Suppressor macrophage (primary cell): ENCODE measurements around the gene PPHLN1.
A peak's percentile ranks its signal among the peaks of the same experiment; 100 is the strongest.

Source experiments
- DNase-seq, 4 experiments: peaks; one replicate each; pipeline ENCODE4 v3.0.0-alpha.2; 2020 to 2022

The PPHLN1 gene

DNA sequence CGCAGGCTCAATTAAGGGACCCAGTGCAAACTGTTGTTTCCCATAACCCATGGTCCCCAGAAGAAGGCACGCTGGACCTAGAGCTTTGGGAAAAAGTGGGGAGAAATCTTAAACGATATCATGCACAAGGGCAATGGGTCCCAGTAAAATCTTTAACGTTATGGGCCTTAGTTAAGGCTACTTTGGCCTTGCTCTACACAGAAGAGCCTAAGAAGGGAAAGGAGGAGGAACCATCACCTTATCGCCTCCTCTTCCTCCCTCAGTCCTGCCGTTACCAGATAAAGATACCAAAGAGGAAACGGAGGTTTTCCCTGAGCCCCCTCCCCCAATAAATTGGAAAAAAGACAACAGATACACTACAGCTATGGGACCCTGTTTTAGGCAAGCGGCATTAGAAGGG is 116.9 kb downstream of the PPHLN1 start:
- DNase-seq: no peak

DNA sequence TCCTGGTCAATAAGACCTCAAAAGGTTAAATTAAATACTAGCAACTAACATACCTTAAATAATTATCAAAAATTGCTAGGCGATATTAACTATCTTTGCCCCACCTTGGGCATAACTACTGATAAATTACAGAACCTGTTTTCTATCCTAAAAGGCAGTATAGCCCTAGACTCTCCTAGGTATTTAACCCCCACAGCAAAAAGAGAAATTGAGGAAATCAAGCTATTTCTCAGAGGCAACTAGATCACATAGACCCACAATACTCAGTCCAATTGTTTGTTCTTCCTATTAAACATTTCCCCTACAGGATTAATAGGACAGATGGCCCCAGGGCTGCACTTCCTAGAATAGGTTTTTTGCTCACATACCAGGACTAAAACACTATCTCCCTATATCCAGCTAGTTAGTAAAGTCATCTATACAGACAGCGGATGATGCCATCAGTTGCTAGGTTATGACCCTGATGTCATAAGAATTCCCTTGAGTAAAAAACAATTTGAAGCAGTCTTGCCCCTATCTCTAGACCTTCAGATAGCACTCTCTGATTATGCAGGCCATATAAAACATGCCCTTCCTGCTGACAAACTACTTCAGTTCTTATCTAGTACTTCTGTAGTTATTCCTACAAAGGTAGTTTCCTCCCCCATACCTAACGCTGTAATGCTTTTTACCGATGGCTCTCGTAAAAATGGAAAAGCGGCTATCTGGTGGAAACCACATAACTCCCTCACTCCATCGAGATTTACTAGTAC is 118.4 kb downstream of the PPHLN1 start:
- no peak for DNase-seq

DNA sequence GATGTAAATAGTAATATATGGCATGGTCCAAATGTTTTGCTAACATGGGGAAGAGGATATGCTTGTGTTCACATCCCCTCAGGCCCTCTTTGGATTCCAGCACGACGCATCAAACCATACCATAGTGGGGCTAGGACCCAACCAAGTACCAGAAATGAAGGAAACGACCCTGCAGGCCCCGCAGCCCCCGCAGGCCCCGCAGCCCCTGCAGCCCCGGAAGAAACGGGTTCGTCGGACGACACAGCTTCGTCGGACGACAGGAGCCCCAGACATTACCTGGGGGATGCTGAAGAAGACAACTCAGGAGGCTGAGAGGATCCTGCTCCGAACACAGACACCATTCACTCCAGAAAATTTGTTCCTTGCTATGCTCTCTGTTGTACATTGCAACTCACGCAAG is 119.9 kb downstream of the PPHLN1 start:
- DNase-seq: no peak

DNA sequence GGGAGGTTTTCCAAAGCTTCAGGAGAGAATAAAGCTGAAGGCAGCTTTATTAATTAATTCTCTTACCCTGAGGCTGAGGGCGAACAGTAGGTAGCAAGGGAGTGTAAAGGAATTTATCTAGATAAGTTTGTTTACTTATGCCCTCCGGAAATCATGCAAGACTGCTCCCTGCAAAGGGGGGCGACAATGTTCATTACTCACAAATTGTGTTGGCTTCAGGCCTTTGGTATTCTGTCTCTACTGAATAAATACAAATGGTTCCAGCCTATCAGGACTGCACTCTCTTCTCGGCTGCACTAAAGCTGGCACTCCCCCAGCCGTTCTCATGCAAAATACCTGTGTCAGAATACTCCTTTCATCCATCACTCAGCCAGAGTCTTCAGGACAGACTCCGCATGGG is 120.8 kb downstream of the PPHLN1 start:
- no peak for DNase-seq

DNA sequence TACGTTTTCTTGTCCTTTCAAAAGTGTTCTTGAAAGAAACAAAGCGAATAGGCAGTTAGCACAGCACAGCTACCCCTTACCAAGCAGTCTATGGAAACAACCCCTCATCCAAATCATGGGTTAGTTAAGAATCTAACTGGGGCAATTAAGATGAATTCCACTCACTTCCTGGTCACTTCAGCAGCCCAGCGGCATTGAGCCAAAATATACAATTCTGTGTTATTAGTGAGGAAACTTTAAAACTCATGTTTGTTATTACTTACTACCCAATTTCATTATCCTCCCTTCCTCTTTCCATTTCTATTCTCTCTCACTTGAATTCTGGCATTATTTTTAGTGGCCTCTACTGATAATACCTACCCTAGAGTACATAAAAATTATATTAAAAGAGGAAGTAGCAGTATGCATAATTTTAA is 121.4 kb downstream of the PPHLN1 start:
- no peak for DNase-seq

DNA sequence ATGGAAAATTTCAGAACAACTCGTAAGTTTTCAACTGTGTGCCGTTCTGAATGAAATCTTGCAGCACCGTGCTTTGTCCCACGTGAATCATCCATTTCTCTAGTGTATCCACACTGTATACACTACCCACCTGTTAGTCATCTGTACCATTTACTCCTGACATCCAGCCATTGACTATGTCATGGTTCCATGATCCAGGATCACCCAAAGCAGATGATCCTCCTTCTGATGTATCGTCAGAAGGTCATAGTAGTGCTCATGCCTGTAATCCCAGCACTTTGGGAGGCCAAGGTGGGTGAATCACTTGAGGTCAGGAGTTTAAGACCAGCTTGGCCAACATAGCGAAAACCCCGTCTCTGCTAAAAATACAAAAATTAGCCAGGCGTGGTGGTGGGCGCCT is 122.9 kb downstream of the PPHLN1 start:
- no peak for DNase-seq

DNA sequence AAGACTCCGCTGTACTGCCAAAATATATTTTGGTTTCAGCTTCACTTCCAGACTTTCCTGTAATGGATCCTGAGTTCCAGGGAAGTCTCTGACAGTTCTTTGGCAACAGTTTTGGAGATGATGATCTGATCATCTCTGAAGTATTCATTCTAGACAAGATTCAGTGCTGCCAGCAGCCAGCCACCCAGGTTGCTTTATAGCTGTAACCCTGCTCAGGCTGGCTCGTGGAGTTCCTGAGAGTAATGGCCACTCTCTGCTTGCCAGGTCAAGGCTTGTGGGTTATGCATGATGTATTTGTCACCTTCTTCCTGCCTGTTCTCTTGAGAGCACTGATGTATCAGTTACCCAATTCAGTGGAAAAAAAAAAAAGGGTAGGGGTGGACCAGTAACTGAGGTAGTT is 124.3 kb downstream of the PPHLN1 start:
- DNase-seq: no peak

DNA sequence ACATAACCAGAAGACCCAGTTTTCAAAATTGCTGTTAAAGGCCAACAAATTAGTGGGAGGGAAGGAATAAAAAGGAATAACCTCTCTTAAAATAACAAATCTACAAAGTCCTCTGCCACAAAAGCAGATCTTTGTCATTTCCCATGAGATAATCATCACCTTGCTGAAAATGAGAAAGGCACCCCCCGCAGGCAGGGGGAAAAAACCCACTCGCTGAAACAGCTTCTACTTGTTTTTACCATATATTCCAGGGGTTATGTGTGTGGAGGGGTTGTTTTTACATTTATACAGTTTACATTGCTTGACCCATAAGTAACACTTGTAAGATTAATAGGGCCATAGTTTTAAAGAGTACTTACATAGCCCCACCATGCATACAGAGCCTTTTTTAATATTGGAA is 132.6 kb downstream of the PPHLN1 start:
- no peak for DNase-seq

DNA sequence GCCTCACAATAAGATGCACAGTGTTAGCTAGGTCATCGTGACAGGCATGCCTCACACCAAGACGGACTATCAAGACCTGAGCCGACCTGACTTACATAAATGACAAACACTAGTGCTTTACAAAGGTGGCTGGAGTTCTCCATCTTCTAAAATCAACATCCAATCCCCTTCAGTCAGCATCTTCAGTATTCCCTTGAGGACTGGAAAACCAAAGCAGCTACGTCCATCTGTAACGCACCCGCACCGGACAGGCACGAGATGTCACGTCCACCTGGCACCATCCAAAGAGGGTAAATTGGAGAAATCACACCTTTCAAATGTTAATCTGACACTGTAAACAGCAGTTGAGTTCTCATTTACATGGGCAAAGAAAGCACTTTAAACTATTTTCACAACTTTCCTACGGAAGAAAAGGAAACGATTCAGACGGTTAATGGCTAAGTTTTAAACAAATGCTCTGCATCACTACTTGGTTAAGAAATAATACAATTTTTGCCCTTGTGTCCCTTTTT is 133.4 kb downstream of the PPHLN1 start:
- no peak for DNase-seq

DNA sequence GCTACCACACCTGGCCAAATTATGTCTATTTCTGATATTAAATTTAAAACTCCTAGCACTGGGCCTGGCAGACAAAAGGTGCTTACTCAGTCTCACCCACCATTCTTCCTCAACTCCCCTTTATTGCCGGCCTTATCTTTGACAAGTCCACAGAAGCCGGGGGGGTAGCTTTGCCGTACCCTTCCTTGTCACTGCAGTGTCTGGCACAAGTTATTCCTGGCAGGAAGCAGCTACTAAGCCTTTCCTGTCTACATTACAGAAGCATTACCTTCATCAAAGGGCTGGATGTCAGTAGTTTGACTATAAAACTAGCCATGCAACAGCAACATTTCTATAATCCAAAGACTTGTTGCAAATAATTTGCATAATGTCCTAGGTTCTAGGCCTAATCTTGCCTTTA is 136.5 kb downstream of the PPHLN1 start:
- DNase-seq: no peak

DNA sequence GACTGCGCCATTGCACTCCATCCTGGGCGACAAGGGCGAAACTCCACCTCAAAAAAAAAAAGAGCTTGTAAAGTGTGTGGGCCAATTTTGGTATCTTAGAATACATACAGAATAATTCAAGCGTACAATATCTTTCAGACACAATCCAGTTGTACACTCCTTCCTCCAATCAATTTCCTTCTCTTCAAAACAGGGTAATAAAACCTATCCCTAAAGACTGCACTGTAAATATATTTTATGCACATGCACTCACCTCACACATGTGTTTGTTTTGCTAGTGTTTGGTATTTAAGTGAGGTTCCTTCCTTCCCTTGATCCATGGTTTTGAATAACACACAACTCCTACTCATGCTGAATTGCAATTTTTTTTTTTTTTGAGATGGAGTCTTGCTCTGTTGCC is 137.7 kb downstream of the PPHLN1 start:
- no peak for DNase-seq

DNA sequence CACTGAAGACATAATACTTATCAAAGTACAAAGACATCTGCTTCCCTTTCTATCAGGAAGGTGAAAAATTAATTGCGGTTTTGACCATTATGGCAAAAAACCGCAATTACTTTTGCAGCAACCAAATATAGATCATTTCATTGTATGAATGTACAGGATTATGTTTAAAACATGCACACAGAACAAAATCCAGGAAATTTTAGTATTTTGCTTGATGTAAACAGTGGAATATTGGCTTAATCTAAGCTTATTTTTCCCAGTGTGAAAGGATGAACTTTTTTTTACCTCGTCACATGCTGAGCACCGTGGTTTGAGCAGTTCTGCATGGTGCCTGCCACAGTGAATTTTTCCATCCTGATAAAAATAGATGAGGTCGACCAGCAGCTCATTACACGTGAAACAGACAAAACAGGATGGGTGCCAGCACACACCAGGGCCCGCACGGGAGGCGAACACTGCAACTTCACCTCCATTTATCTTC is 142.4 kb downstream of the PPHLN1 start:
- peak in 1 of 4 experiments; percentile 16 for DNase-seq

DNA sequence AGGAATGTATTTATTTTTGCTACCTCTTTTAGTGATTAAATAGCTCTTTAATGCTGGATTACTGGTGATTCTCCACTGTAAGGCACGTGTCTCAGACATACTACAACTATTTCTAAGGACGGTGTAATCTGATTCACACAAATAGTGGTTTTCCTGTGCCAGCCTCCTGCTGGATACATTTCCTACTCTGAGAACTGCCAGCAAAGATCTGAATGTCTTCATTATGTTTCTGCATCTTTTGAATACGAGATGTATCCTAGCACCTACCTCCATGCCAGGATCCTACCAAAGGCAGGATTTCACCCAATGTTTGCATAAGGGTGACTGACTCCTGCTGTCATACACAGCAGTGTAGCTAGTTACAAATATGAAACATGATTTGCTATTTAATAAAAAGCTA is 143.0 kb downstream of the PPHLN1 start:
- peak in 1 of 4 experiments; percentile 14 for DNase-seq

DNA sequence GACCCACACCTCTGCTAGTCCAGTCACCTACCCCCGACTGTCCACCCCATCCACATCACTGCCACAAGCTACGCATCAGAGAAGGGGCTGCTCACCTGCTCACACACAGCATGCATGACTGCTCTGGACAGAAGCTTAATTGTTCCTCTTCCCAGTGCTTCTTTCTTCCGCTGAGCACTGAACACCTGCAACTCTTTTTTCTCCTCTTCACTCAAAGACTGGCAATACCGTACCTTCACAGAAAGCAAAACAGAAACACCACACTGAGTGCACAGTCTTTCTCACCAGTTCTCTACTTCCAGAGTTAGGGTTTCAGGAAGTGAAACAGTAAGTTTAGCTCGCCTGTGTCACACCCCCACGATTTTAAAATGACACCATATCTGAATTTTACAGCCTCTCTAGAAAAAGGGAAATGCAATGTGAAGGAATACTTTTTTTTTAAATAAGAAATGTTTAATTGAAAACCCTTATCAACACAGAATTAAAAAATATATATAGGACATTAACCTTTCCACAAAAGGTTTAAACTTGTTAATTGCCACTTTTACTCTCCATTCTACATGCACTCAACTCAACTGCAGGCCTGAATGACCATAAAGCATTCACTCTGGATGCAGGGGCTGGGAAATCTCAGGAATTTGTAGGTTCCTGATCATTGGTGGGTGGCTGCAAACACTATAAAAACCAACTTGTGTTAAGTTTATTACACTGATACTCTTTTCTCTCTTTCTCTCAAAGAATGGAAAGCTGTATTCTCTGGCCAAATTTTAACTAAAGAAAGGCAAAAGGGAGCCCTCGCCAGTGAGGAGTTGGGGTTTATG is 143.6 kb downstream of the PPHLN1 start:
- DNase-seq: peak; percentile 71 to 87 (median 78)

DNA sequence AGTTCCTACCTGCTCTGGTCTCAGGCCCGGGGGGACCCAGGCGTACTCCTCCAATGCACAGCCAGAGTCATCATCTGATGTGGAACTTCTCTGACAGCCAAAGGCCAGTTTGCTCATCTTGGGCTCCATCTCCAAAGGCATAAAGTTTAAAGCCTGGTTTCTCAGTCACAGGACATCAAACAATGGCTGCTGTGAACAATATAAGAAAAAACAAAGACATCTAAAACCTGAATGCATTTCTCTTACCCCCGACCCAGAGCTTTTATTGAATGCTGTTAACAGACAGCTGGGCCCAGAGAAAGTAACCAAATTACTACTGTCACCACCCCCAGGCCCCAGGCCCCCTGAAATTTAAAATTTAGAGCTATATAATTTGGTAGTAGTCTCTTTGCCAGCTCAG is 146.4 kb downstream of the PPHLN1 start:
- no peak for DNase-seq

DNA sequence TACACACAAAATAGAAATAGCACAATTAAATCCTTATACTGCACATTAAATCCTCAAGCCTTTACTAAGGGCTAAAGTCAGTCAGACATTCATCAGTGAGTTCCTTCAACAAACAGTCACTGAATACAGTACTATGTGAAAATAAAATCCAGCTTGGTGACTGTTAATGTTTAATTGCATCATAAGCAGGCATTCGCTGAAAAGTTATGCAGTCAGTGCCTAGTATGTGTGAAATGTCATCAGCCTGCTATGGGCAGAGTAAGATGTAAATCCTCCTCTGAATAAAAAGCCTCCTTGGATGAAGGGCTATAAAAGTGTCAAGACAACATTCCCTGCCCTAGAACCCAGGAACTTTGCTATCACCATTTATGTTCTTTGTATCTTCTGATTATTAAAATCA is 147.2 kb downstream of the PPHLN1 start:
- no peak for DNase-seq

DNA sequence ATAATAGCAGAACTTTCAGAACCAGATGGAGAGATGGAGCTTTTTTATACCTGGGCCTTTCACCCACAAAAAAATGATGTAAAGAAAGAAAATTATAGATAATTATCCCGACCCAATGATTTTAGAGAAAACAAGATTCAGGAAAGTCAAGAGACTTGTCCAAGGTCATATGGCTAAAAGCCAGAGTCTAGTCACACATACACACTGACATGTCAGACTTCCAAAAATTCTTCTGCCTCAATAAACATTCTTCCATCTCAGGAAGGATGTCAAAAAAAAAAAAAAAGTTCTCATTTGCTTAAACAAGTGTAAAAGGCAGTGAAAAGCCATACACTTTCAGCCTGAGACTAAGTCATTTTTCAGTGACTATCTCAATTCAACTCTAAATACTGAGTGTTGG is 147.6 kb downstream of the PPHLN1 start:
- DNase-seq: no peak

DNA sequence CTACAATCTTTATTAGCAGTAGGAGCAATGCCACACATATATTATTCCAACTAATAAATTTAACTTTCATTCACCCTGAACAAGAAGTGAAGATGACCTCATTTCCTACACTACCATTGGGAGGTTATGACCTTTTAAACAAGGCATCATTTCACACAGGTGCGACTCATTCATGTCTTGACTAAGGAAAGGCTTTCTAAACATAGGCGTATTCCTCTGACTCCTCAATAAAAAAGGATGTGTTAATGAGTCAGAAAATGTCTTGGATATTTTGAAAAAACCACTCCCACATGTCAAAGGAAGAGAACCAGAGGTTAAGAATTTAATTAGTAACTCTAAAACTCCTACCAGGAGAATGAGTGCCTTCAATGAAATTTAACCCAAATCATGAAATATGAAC is 148.4 kb downstream of the PPHLN1 start:
- DNase-seq: peak; percentile 15 to 67 (median 28)

DNA sequence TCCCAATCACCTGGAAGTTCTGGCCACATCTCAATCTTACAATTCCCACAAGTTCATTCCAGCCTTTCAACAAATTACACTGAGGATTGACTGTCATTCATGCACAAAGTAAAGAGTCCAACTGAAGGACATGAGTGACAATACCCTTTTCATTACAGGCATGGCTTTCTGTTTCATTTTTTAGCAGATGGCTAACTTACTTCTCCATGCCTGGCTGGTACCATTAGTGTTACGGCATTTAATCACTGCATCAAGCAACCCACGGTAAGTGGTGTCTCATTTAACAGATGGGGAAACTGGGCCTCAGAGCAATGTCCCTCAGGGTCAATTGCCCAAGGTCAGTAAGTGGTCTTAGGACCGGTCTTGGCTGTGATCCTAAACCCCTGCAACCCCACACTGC is 149.1 kb downstream of the PPHLN1 start:
- no peak for DNase-seq

DNA sequence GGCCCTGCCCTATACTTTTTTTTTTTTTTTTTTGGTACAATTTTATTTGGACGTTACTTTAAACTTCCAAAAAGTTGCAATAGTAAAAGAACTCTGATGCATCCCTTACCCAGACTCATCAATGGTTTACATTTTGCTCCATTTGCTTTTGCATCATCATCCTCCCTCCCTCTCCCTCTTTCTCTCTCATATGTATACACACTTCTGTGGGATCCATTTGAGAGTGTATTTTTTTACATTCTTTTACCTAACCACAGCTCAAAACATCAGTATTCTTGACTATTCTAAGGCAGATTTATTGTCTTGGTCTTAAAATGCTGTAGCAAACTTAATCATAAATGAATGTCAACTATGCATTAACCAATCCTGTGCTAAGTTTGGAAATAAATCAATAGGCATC is 152.0 kb downstream of the PPHLN1 start:
- DNase-seq: no peak

DNA sequence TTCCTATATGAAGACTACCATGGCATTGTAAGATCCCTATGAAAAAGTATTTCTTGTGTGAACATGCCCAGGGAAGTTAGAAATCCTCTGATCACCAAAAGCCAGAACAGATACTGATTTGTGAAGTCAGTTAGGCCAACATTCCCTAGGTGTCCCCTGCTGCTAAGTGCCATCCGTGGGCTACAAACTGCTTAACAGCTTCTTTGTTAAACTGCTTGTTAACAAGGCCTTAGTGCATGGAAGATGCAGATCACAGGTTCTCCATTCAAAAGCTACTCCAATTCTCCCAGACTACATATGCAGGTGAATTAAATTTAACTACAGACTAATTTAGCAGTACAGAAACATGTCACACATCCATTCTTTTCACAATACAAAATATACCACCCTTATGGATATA is 155.4 kb downstream of the PPHLN1 start:
- DNase-seq: no peak

DNA sequence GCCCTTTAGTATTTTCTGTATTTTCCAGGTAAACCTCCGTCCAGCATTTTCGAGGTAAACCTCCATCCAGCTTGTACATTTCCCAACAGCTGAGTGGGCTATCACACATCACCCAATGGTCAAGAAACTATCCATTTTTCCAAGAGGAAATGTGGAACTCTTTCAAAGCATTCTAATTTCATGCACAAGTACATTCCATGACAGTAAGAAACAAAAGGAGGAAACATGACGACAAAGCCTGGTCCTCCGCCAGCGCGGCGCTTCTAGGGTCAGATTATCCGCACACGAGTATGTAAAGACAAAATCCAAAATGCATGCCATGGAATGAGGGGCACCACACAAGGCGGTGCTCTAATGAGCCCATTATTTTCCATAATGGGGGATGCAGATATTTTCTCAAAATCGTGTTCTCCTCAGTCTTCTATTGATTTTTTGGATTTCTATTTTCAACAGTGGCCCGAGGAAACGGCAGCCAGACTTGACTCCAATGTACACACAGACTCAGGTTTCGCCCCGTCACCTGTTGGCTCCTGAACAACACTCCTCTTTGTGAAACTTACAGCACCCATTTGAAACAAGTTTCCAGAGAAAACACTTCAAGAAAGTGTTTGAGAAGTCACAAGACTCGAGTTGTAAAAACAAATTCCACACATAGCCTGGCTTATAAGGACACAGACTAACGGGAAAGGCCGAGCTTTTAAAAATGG is 156.2 kb downstream of the PPHLN1 start:
- no peak for DNase-seq
